Measurements from ENCODE around the gene COL16A1.

DNA sequence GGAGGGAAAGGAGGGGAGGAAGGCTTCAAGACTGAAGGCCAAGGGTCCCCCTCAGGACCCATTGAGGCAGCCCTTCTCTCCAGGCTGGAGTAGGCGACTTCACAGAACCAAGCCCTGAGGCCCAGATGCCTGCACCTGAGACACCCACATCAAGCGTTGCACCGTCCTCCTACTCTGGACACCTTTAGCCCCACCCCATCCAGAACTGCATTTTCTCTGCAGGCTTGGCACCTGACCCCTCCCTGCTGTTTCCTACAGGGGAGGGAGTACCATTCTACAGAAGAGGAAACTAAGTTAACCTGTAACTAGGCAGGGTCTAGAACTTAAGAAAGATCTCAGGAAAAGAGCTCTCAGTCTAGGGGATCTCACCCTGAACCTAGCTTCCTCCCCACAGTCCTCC lies 71.2 kb downstream of the COL16A1 start:
- no peak for TF ChIP-seq CTCF (CRISPR knock-in tag; IDR thresholded peaks at IDR 0.05)
- TF ChIP-seq FOSL2 (CRISPR knock-in tag; IDR thresholded peaks at IDR 0.05): no peak
- no peak for TF ChIP-seq ZKSCAN1 (IDR thresholded peaks at IDR 0.05; ENCODE audit: low read length)
- TF ChIP-seq, protein P1, sequence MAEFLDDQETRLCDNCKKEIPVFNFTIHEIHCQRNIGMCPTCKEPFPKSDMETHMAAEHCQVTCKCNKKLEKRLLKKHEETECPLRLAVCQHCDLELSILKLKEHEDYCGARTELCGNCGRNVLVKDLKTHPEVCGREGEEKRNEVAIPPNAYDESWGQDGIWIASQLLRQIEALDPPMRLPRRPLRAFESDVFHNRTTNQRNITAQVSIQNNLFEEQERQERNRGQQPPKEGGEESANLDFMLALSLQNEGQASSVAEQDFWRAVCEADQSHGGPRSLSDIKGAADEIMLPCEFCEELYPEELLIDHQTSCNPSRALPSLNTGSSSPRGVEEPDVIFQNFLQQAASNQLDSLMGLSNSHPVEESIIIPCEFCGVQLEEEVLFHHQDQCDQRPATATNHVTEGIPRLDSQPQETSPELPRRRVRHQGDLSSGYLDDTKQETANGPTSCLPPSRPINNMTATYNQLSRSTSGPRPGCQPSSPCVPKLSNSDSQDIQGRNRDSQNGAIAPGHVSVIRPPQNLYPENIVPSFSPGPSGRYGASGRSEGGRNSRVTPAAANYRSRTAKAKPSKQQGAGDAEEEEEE (CRISPR knock-in tag; IDR thresholded peaks at IDR 0.05; ENCODE audit: borderline replicate concordance): no peak
- TF ChIP-seq ZFP82 (CRISPR knock-in tag; IDR thresholded peaks at IDR 0.05; ENCODE audit: borderline replicate concordance): no peak
- TF ChIP-seq MEIS1 (CRISPR knock-in tag; IDR thresholded peaks at IDR 0.05; ENCODE audit: borderline replicate concordance): no peak
- TF ChIP-seq POLR2A (IDR thresholded peaks at IDR 0.05; ENCODE audit: insufficient read depth in 1 of 2, low read depth in 2 of 2, low read length in 2 of 2): no peak
- TF ChIP-seq ZNF138 (CRISPR knock-in tag; IDR thresholded peaks at IDR 0.05; ENCODE audit: low read depth): no peak
- TF ChIP-seq CC2D1A (CRISPR knock-in tag; IDR thresholded peaks at IDR 0.05): no peak
- no peak for TF ChIP-seq USF2 (IDR thresholded peaks at IDR 0.05; ENCODE audit: low read depth, low read length)
- no peak for TF ChIP-seq USF2 (CRISPR knock-in tag; IDR thresholded peaks at IDR 0.05; ENCODE audit: borderline replicate concordance)
- TF ChIP-seq PCBP2 (optimal IDR thresholded peaks at IDR 0.05; ENCODE audit: low read depth, low read length, poor library complexity, severe bottlenecking): no peak
- TF ChIP-seq, protein P2, sequence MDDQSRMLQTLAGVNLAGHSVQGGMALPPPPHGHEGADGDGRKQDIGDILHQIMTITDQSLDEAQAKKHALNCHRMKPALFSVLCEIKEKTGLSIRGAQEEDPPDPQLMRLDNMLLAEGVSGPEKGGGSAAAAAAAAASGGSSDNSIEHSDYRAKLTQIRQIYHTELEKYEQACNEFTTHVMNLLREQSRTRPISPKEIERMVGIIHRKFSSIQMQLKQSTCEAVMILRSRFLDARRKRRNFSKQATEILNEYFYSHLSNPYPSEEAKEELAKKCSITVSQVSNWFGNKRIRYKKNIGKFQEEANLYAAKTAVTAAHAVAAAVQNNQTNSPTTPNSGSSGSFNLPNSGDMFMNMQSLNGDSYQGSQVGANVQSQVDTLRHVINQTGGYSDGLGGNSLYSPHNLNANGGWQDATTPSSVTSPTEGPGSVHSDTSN (CRISPR knock-in tag; IDR thresholded peaks at IDR 0.05; ENCODE audit: borderline replicate concordance): no peak
- TF ChIP-seq PCBP1 (IDR thresholded peaks at IDR 0.05; ENCODE audit: borderline replicate concordance, low read depth, low read length): no peak
